ENCODE results near the gene HIRIP3.
A peak's percentile ranks its signal among the peaks of the same experiment; 100 is the strongest.
"Not testable (repeated sequence)": the region's sequence is repeated elsewhere in the genome, so short reads cannot be mapped to it uniquely, and the experiment has no call there.

HIRIP3 gene

DNA sequence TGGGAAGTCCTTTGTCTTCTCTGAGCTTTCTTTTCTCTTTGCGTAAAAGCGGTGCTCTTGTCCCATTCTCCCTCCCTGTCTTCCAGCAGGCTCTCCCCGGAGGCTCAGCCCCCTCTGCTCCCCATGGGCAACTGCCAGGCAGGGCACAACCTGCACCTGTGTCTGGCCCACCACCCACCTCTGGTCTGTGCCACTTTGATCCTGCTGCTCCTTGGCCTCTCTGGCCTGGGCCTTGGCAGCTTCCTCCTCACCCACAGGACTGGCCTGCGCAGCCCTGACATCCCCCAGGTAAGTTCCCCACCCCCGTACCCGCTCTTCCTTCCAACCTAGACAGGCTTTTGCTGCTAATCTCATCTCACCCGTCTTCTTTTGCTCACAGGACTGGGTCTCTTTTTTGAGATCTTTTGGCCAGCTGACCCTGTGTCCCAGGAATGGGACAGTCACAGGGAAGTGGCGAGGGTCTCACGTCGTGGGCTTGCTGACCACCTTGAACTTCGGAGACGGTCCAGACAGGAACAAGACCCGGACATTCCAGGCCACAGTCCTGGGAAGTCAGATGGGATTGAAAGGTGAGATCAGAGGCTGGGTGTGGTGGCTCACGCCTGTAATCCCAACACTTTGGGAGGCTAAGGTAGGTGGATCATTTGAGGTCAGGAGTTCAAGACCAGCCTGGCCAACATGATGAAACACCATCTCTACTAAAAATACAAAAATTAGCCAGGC is 32.2 kb downstream of the HIRIP3 start:
- H3K4me3 ChIP-seq (ENCODE audit: control insufficient read depth, low read depth, low read length): peak overlapping the region; percentile 79
- DNase-seq (ENCODE audit: low read depth): no peak
- no peak for TF ChIP-seq CTCF (IDR thresholded peaks at IDR 0.05; ENCODE audit: control insufficient read depth, insufficient read depth, low read depth, low read length, missing control alignments)

- H3K4me3 ChIP-seq (ENCODE audit: control insufficient read depth, low read depth, low read length): peak overlapping the region; percentile 79
- no peak for TF ChIP-seq CTCF (IDR thresholded peaks at IDR 0.05; ENCODE audit: control insufficient read depth, insufficient read depth, low read depth, low read length, missing control alignments)
- no peak for DNase-seq (ENCODE audit: low read depth)
These were observed 32.9 kb downstream of the HIRIP3 start for GRCh38 chr16:29962344-29962994.

DNA sequence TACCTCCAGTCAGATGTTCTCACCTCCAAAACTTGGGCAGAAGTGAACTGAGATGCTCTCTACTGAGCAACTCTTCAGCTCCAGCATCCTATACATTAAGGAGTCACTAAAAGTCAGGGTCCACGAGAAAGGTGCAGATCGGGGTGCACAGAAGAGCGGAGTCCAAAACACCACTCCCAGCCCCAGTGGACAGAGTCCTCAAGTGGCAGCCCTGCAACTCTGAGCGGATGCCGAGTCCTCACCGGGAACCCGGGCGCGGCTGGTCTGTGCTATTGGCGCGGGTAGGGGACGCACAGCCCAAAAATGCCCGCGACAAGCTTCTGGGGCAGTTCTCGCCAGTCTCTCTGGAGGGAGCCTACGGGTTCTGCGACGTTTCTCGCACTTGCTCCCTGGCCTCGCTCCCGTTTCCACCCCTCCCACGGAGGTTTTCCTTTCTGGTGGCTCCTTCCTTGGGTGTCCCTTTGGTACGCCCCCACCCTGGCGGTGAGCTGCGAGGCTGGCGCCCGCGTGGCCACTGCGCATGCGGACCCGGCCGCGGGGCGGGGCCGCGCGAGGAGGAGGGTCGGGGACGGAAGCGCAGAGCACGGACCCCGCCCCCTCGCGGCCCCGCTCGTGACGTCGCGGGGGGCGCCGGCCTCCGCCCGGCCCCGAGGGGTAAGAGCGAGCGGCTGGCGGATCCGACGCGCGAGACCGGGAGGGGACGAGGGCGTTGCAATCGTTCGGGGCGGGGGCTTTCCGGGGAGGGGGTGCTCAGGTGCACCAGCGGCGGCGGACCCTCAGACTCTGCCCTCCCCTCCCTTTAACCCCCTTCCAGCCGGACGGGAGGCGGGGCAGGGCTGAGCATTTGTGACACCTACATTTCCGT is 33.7 kb downstream of the HIRIP3 start, which contains the start of gene TMEM219:
Gene TMEM219 (plus strand): TSS at position 601 of the 865 bp plus-strand sequence. CDS start 1,065 bp downstream, outside the sequence.
- TF ChIP-seq CTCF (IDR thresholded peaks at IDR 0.05; ENCODE audit: control insufficient read depth, insufficient read depth, low read depth, low read length, missing control alignments): peak; percentile 40
- H3K4me3 ChIP-seq (ENCODE audit: control insufficient read depth, low read depth, low read length): peak within 1 kb of the TSS; percentile 79
- DNase-seq (ENCODE audit: low read depth): peak; percentile 37

- TF ChIP-seq CTCF (IDR thresholded peaks at IDR 0.05; ENCODE audit: control insufficient read depth, insufficient read depth, low read depth, low read length, missing control alignments): no peak
- peak overlapping the region; percentile 79 for H3K4me3 ChIP-seq (ENCODE audit: control insufficient read depth, low read depth, low read length)
- no peak for DNase-seq (ENCODE audit: low read depth)
These were observed 34.3 kb downstream of the HIRIP3 start for GRCh38 chr16:29961127-29961478.

DNA sequence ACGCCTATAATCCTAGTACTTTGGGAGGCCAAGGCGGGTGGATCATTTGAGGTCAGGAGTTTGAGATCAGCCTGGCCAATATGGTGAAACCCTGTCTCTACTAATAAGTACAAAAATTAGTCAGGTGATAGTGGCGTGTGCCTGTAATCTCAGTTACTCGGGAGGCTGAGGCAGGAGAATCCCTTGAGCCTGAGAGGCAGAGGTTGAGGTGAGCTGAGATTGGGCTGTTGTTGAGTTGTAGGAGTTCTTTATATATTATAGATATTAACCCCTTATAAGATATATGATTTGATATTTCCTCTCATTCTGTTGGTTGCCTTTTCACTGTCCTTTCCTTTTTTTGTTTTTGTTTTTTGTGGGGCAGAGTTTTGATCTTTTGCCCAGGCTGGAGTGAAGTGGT is 35.6 kb downstream of the HIRIP3 start:
- H3K4me3 ChIP-seq (ENCODE audit: control insufficient read depth, low read depth, low read length); DNase-seq (ENCODE audit: low read depth): not testable (repeated sequence)

- TF ChIP-seq CTCF (IDR thresholded peaks at IDR 0.05; ENCODE audit: control insufficient read depth, insufficient read depth, low read depth, low read length, missing control alignments): no peak
- DNase-seq (ENCODE audit: low read depth): no peak
- no peak overlapping the region for H3K4me3 ChIP-seq (ENCODE audit: control insufficient read depth, low read depth, low read length)
These were observed 36.1 kb downstream of the HIRIP3 start for GRCh38 chr16:29959293-29959692.
